HG02981 (cell line): ENCODE measurements around the gene PPP1R3G.
"Not testable (repeated sequence)": the region's sequence is repeated elsewhere in the genome, so short reads cannot be mapped to it uniquely, and the experiment has no call there.

ENCODE experiments used
- ATAC-seq: cut with Tn5 transposase; IDR thresholded peaks from one replicate; pipeline ENCODE4 v1.9.1; 2021; ENCODE audit warnings: mild to moderate bottlenecking, moderate library complexity; ENCODE audit not compliant: unreplicated experiment

The PPP1R3G gene

DNA sequence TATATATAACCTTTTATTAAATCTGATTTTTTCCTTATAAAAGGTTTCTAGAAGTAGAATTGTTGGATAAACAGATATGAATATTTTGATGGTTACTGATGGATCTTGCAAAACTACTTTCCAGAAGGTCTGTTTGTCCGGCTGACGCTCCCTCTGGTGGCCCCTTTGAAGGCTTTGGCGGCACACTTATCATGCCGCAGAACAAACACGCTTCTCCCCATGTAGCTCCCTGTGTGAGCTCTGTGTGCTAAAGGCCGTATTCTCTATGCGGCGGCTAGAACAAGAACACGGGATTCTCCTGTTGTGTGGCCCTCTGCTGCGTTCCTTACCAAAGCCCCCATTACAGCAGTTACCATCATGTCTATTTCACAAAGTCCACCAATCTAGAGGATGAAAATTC is 30.0 kb downstream of the PPP1R3G start:
- ATAC-seq: no peak

DNA sequence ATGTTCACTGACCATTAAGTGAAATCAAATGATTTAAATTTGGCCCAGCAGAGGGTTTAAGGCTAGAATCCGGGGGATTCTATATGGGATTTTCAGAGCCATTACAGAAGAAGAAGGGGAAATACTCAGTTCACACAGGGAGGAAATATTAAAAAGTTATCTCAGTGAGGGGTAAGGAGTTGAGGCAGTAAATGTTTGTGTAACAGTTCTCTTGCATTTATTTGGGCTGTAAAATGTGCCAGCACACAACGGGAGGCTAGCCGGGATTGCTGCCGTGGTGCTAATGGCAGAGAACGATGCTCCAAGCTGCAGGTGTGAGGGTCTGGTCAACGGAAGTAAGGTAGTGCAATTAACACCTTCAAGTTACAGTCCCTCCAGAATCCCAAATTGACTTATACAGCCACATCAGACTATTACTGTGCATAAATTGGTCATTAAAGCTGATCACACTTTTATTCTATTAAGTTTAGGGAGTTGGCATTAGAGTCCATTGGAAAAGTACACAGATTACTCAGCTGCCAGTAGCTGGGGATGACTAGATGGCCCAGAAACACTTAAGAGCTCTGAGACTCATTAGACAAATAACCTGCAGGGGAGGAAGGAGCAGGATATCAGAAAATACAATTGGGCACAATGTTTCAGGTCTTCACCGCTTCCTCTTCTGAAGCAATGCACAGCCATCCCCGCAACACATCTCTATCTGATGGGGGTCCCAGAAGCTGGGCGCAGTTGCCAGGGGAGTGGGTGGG is 31.3 kb downstream of the PPP1R3G start:
- ATAC-seq: no peak

DNA sequence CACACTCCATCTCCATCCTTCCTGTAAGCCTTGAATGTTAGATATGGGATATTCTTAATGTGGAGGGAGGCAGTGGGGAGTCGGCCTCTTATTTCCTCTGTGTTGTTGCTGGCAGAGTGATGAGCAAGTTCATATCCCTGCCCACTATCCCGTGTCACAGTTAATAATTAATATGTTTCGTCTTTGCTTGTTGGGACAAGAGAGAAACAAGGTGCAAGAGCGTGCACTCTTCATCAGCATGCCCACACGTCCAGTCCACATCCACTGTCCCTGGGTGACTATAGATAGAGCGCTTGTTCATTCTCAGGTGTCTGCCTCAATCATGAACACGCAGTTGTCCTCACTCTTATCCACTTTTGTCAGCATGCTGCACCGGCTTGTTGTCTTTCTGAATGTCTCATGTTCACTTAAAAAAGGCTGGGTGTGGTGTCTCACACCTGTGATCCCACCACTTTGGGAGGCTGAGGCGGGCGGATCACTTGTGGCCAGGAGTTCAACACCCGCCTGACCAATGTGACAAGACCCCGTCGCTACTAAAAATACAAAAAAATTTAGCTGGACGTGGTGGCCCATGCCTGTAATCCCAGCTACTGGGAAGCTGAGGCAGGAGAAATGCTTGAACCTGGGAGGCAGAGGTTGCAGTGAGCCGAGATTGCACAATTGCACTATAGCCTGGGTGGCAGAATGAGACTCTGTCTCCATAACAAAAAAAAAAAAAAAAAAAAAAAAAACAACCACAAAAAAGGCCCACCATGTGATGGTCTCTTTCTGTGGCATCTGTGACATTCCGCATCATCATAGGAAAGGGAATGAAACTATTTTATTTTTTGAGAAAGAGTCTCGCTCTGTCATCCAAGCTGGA is 34.2 kb downstream of the PPP1R3G start:
- ATAC-seq: no peak

DNA sequence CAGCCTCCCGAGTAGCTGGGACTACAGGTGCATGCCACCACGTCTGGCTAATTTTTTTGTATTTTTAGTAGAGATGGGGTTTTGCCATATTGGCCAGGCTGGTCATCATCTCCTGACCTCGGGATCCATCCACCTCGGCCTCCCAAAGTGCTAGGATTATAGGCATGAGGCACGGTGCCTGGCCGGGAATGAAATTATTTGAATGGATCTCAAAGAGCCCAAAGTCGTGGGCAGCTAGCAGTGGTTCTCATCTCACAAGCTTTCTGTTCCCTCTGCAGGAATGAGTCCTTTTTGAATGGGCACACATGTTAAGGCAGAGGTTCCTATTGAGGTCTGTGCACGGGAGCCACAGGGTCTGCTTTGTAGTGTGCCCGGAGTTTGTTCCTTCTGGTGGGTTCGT is 34.9 kb downstream of the PPP1R3G start:
- ATAC-seq: no peak

DNA sequence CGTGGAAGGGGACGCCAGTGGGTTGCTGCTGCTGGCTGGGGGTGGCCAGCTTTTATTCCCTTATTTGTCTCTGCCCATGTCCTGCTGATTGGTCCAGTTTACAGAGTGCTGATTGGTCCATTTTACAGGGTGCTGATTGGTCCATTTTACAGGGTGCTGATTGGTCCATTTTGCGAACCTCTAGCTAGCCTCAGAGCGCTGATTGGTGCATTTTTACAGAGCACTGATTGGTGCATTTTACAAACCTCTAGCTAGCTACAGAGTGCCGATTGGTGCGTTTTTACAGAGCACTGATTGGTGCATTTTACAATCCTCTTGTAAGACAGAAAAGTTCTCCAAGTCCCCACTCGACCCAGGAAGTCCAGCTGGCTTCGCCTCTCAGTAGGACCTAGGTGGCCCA is 35.4 kb downstream of the PPP1R3G start:
- ATAC-seq: not testable (repeated sequence)

DNA sequence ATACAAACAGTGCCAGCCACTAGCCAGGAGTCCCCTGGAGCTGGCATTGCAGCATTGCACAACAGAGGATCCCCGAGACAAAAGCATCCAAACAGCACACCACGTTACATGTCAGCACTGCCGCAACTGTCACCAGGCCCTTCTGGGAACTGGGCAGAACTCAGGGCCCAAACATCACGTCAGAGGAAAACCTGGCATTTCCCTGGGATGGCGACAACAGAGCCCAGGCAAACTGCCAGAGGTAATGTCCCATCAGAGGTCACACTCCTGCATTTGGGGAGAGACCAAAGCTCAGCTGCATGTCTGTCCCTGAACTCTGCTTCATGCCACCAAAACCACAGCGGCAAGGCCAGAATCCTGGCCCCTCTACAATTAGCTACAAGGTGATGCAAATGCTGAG is 36.3 kb downstream of the PPP1R3G start:
- no peak for ATAC-seq

DNA sequence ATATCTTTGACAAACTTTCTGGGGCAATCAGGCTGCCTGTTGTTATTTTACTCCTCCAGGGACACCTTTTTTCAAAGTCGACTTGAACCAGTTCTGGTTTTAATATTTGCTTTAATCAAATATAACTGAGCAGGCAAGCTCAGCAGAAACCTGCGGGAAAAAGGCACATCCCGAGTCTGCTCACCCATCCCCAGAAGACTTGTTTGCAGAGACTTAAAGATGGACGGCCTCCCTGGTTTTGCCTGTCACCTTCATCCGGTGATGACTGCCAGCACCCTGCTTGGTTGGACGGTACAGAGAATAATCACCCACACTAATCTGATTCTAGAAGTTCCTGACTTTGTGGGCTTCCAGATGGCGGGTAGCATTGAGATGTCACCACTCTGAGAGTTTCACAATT is 36.8 kb downstream of the PPP1R3G start:
- no peak for ATAC-seq

DNA sequence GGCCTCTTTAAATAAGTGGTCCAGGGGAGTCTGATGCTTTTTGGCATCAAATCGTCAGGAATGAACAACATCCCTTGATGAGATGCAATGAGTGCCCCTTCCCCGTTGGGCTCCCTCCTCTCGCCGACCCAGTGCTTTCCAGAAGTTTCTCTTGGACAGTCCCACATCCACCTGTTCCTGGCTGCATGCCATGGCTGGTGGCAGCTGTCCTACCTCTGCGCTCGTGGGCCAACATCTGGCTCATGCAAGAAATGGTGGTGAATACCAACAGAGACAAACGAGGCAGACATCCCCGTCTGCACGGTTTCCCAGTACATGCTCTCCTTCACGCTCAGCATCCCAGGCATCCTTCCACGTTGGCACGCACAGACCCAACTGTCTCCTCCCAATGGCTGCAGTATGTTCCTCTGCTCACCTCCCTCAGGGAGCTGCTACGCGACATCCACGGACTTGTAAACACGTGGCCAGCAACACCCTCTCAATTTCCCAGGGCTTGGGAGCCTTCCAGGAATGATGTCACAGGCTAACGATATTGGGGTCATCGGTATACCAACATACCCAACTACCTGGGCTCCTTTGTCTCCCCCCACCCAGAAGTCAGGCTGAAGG is 37.5 kb downstream of the PPP1R3G start:
- no peak for ATAC-seq

DNA sequence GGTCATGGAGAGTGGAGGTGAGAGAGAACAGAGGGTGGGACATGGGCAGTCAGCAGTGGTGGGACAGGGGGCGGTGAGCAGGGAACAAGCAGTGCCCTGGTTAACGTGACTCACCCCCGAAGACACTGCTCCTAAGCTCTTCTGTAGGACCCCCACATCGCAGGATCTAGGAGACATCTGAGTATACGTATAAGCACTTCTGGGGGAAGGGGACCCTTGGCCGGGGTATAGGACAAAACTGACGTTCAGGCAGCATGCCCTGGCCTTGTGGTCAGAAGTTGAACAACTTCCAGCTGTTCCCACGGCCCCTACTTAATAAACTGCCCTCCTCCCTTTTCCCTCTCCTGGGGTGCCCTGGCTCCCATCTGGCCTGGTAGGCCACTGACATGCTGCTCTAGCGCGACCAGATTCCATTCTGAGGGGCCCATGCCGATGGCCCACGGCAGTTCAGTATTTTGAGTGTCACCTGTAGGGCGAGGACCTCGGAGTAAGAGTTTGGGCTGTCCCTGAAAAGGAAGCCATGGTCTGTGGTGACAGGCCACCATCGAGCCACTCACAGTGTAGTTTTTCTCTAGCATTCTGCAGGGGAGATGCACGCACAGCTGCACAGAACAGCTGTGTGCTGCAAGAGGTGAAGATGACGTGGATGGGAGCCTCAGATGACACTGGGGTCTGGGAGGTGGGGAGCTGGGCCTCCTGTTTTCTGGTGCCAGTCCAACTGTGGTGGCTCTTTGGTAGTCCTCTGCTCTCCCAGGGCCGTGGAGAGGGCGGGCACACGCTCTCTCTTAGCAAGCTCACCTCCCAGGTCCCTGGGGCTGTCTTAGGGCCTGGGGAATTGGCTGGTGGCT is 38.4 kb downstream of the PPP1R3G start:
- no peak for ATAC-seq

DNA sequence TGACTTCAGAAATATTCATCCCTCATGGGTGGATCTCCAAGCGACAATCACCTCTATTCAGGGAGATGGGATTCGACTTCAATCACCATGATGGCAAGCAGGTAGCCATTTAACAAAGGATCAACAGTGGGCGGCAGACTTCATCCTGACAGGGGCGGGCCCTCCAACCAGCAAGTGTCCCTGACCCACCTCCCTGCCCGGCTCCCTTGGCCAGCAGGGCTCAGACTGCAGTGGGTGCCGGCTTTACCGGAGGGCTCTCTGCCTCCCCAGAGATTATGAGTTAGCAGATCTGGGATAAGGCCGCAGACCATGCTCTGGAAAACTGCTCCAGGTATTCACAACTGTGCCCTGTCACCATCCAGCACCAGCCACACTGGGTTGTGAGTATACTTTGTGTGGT is 39.4 kb downstream of the PPP1R3G start:
- ATAC-seq: no peak

DNA sequence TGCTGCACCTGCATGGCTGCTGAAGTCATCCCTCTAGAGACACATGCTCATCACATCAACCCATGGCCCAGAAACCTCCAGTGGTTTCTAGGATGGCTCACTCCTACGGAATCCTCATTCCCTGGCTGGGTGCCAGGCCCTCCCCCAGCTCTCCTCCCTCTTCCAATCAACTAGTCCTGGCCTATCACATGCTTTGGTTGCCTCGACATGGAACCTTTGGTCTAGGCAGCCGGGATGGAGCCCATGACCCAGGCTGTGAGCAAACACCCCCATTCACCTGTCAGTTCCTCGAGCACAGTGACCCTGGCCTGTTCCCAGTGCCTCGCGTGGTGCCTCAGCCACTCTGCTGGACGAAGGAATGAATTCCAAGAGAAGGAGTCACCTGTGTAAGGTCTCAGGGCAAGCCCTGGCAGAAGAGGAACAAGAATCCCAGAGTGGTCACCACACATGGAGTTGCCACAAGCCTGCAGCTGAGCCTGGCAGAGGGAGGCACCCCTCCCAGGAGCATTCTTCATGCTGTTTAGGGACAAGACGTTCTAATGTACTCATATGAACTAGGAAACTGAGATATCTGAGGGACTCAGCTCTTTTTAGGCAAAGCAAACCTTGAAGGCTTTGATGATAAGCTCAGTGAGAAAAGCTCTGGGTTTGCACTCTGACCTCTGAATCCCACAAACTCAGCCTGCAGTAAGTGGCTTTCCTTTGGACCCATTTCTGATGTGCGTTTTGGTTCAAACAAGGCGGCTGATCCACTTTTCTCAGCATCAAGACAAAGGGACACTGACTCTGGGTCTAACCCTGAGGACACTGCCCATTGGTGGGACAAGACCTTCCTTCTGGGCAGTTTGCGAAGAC is 40.2 kb downstream of the PPP1R3G start:
- ATAC-seq: no peak

DNA sequence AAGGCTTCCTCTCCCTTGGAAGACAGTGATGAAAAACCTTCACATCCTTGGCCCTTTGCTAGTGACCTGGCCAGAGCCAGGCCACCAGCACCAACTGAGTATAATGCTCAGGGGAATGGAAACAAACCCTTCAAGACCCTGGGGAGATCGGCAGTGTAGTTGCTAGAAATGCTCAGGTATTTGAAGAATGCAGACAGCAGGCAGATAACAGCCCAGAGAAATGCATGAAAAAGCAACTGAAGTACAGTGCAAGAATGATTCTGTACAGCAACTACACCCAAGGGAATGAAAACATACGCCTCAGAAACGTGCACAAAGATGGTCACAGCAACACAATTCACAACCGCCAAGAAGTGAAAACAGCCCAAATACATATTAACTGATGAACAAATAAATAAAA is 41.1 kb downstream of the PPP1R3G start:
- no peak for ATAC-seq

DNA sequence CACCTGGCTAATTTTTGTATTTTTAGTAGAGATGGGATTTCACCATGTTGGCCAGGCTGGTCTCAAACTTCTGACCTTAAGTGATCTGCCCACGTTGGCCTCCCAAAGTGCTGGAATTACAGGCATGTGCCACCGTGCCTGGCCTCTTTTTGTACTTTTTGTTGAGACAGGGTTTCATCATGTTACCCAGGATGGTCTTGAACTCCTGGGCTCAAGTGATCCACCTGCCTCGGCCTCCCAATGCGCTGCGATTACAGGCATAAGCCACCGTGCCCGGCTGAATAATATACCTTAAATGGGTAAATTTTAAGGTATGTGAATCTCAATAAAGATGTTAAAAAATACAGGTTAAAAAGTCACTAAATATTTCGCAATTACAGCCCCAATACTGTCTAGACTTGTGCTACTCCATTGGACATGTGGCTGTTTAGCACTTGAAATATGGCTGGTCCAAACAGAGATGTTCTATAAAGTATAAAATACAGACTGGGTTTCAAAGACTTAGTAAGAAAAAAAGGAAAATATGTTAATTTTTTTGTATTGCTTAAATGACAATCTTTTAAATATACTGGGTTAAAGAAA is 42.1 kb downstream of the PPP1R3G start:
- ATAC-seq: no peak

DNA sequence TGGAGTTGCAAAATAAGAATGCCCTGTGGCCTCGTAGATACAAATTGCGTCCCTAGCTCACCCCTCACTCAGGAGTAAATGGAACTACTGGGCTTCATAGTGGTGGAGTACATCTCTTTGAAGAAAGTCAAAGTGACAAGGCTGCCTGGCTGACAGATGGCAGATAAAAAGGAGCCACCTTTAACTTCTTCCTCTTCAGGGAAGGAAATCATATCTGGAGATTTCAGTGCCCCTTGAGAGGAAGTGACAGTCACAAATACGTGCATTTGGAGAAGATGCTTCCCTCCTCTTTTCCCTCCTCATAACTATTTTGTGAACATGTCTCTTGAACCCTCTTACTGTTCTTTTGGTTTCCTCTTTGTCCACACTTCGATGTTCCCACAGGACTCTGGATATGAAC is 43.2 kb downstream of the PPP1R3G start:
- ATAC-seq: no peak

DNA sequence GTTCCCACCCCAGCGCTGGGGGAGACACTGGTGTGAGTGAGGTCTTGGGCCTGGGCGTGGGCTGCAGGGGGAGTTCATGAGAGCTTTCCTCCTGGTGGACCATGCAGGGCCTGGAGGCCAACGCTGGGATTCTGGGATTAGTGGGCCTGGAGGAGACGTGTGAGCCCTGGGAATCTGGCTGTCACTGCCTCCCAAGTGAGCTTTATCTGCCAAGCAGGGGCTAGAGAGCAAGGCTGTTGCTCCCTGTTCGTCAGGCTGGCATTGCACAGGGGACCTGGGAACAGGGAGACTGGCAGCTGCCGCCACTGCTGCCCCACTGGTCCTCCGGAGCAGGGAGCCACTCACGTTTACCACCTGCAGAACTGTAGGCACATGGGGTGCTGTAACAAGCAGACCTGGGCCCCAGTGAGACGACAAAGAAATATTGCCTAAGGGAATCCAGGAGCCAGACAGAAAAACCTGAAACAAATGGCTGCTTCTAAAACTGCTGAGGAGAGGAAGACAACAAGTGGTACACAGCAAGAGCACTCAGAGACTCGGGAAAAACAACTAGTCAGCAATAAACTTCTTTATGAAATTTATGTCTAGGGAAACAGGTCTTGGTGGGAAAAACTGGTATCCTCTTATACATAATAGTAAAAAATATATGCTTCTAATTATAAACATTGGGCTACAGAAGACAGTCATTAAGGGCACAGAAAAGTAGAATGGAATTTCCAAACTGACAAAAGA is 45.2 kb downstream of the PPP1R3G start:
- ATAC-seq: no peak

DNA sequence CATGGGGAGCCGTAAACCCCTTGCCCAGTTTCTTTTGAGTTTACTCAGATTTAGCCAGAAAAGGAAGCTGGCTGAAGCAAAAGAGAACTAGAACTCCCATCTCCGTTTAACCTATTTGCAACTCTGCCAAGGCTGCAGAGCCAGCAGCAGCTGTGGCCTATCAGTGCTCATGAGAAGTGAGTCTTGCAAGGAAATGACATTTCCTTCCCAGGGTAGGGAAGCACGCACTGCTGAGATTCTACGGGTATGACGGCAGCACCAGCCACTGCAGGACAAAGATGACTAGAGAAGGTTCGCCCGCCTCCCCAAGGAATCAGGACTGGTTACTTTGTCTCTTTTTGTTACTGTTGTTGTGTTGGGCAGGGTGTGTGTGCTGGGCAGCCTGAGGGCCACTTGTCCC is 47.6 kb downstream of the PPP1R3G start:
- no peak for ATAC-seq

DNA sequence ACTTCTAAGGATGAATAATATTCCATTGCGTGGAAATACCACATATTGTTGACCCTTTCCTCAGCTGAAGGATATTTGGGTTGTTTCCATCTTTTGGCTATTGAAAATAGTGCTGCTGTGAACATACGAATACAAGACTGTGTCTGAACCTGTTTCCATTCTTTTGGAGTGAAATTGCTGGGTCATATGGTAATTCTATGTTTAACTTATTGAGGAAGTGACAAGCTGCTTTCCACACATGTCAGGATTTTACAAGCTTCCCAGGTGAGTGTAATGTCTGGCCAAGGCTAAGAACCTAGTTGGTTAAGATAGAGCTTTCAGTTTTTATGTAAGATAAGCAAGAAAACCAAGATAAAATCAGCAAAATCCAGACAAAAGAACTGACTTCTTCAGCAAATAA is 48.8 kb downstream of the PPP1R3G start:
- ATAC-seq: no peak

DNA sequence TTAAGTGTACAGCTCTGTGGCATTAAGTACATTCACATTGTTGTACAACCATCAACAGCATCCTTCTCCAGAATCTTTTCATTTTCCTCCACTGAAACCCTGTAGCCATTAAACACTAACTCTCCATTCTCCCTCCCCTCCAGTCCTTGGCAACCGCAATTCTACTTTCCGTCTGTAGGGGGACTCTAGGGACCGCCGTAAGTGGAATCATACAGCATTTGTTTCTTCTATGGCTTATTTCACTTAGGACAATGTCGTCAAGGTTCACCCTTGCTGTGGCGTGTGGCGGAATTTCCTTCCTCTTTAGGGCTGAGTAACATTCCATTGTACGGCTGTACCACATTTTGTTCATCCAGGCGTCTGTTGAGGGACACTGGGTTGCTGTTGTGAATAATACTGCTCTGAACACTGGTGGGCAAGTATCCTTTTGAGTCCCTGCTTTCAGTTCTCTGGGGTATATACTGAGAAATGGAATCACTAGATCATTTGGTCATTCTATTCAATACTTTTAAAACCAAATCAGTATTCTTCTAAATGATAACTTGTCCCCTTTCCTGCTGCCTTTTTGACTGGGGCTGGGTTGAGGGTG is 50.7 kb downstream of the PPP1R3G start:
- ATAC-seq: peak; percentile 39

DNA sequence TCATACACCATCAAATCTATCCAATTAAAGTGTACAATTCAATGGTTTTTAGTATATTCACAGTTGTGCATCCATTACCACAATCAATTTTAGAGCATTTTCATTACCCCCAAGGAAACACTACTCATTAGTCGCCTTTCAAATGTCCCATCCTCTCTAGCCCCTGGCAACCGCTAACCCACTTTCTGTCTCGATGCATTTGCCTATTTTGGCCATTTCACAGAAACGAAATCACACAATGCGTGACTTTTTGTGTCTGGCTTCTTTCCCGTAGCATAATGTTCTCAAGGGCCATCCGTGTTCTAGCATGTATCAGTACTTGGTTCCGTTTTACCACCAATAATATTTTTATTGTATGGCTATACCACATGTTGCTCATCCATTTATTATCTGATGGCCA is 51.7 kb downstream of the PPP1R3G start:
- ATAC-seq: no peak
